Brain pericyte (primary cell): ENCODE measurements around the gene PIK3C2G.

Experiments used
- DNase-seq: peaks from one replicate; pipeline ENCODE4 v3.0.0-alpha.2; 2012; ENCODE audit warnings: low read depth, low spot score

PIK3C2G gene

DNA sequence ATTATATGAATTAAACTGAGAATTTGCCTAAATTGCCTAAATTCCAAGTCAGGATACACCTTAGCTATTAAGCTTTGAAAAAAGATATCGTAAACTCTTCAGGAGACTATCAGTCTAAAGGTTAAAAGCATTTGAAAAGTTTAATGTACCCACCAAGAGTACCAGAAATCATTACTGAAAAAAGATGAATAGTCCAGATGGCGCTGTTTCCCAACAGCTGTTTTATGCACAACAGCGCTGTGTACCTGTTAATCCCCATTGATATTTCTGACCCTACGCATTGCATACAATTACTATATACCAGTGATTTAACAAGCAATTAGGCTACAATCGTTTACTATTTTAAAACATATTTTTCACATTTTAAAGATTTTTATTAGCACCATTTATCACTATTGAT, 291.5 kb downstream of the PIK3C2G start:
- no peak for DNase-seq

DNA sequence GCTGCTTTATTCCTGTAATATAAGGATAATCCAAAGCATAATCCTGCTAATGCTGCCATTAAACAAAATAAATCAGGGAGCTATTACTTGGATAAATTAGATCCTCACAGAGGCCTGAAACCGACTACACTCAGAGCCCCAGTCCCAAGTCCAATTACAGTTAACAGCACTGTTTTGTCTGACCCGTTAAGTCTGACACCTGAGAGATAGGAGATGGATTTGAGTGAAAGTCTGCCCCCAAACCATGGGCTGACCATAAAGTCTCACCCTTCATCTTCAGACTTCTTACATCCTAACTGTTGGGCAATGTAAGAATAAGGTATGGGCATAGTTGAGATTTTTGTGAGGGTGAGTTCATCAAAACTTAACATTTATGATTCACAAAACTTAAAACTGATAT, 294.8 kb downstream of the PIK3C2G start:
- no peak for DNase-seq

DNA sequence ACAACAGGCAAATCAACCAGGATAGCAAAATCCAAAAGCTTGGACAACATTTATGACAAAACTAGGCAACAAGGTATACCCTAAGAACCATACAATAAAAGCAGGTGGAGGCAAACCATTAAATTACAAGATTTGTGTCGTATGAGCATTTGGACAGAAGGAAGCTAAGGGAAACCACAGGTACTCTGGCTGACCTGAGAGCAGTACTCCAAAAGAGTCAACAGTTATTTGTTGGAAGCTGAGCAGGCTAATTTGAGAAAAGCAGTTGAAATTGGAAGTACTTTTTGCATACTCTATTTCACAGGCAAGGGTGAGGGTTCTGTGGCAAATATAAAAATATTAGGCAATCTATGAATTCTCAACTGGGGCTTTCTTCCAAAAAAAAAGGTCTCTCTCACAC, 297.9 kb downstream of the PIK3C2G start:
- DNase-seq: no peak

DNA sequence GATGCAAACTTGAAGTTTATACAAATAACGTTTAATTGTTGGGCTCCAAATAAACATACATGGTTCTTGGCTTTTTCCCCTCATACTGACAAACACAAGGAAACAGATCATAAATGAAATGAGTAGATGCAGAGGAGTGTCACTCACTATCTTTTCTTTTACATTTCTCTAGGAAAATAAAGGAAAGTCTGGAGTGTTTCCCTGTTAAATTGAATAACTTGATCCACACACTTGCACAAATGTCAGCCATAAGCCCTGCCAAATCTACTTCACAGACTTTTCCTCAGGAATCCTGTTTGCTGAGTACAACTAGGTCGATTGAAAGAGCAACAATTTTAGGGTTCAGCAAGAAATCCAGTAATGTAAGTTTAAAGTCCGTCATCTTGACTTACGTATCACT, 301.2 kb downstream of the PIK3C2G start:
- no peak for DNase-seq

DNA sequence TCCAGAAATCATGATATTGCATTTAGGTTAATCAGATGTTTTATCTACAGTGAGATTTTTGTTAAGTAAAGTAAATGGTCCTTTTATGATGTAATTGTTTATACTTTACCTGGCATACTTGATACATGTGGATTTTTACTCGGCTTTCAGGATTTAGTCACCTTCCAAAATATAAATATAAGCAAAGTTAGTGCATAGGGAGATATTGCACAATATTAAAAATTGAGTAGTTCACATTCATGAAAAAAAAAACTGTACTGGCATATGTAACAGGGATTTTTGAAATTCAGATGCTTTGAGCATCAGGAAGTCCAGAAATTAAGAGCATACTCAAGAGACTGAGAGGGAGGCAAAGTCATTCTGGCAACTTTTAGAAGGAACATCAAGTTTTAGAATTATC, 303.0 kb downstream of the PIK3C2G start:
- no peak for DNase-seq

DNA sequence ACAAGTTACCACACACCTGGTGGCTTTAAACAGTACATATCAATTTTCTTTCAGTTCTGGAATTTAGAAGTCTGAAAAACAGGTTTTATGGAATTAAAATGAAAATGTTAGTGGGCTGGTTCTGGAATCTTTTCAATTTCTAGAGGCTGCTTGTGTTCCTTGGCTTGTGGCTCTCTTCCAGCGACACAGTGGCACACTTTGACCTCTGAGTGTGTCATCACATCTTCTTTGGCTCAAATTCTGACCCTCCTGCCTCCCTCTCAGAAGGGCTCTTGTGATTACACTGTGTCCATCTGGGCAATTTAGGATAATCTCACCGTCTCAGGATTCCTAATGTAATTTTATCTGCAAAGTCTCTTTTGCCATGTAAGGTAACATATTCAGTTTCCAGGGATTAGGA, 306.5 kb downstream of the PIK3C2G start:
- no peak for DNase-seq

DNA sequence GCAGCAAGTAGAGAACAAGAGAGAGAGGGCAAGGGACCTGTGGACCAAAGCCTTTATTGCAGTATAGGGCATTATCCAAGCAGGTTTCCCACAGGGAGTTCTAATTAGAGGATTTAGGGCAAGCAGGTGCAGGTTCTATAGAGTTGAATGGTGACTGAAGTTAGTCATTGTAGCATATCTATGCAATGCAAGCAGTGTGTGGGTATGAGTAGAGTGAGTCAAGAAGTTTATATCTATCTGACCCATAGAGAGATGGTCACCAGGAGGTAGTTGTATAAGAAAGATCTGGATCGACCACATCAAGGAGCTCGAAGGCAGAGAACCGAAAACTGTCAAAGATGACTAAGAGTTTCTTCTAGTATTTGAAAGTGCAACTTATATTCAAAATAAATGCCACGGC, 309.2 kb downstream of the PIK3C2G start:
- no peak for DNase-seq

DNA sequence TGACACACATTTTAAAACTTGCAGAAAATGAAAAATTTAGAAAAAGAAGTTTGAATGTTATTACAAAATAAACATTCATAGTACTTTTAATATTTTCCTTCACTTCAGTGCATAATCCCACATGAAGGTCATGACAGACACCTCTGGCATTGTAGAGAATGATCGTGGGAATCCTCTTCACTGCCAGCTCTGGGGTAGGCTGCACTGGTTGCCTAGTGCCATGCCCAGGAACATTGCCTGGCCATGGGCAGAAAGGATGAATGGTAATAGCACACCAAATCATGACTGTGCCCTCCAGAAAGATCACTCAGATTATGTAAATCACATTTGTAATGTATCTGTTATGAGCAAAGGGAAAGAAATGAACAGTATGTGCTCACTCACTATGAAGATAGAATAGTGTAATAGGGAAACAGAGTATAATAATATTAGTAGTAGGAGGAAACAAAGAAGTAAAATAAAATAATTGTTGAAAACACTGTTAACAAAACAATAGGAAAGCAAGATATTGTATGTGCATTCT, 314.8 kb downstream of the PIK3C2G start:
- no peak for DNase-seq

DNA sequence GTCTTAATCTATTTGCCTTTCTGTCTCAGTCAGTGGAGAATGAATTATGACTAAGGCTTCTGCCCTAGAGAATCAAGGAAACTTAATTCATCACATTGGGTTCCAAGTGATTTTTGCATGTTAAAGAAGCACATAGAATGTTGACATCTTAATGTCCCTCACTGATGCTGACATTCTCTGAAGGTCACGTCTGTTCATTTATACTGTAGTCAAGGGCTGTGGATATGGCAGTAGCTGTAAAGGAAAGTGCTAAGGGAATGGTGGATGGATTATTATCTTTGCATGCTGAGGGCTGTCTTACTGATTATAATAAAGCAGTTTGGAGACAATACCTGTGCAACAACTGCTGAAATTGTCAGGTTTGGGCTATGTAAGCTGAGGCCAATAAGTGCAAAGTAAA, 315.3 kb downstream of the PIK3C2G start:
- DNase-seq: no peak

DNA sequence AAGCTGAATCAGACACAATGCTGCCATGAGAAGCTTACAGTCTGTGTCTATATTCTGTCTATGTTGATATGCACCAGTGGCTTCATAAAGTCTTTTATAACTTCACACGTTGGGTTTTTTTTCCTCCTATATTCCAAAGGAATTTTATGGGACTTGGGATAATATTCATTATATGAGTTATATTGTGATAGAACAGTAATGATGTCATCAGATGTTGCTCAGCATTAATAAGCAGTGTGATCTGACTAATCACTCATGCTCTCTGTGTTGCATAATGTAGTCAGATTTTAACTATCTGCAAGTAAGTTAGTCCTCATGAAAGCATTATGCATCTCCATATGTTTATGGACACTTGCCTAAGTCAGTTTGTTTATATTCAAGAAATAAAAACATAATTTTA, 316.9 kb downstream of the PIK3C2G start:
- DNase-seq: no peak

DNA sequence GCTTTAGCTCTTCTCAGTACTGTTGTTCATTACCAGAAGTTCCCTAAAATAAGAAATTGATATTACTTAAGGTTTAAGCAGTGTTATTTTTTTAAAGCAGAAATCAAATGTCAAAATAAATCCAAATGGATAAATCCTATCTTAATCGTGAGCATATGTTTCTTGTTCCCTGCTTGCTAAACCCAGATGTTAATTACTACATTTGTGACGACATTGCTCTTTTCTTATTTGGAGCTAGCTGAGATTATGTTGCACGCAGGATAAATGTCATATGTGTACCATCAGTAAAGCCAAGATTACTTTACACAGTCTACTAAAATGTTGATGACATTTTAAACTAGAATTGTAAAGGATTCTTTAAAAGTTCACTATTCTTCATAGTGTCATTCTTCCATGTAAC, 319.0 kb downstream of the PIK3C2G start:
- no peak for DNase-seq

DNA sequence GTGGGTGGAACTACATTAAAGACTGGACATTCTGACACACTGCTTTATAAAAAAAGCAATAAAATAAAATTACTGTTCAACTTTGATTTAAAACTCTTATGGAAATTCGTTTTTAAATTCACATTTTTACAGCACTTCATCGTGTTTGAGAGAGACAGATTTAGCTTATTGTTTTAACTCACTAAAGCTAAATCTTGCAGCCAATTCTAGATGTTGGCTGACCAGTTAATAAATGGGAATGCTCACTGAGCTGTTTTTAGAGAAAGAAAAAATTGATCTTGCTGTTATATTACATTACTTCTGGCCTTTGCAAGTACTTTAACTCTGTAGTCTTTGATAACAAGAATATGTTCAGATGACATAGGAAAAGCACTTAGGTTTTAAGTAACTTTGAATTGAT, 319.4 kb downstream of the PIK3C2G start:
- DNase-seq: no peak

DNA sequence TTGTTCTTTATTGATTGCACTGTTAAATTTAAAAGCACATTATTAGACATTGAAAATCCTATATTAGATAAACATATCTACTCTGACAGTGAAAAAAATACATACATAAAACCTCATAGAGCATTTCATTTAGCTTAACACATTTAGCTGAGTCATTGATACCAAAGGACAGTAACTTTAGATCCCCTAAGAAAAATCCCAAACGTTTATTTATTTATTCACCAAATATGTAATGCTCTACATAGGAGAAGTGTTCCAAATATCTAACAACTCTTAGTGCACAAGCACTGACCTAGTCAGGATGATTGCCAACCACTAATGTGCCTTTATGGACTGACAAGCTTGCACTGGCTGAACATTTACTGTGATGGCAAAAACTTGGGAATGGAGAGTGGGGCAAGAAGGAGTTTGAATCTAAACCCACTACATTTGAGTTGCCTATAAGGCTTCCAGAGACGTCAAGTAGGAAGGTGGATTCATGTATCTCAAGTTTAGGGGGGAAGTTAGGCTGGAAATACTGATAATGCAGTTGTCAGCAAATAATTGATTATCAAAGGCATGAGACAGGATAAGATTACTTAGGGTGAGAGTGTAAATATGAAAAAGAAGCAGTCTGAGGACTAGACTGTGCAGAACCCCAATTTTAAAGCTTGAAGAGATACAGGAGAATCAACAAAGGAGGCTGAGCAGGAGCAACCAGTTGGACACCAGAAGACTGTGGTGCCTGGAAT, 320.1 kb downstream of the PIK3C2G start:
- no peak for DNase-seq

DNA sequence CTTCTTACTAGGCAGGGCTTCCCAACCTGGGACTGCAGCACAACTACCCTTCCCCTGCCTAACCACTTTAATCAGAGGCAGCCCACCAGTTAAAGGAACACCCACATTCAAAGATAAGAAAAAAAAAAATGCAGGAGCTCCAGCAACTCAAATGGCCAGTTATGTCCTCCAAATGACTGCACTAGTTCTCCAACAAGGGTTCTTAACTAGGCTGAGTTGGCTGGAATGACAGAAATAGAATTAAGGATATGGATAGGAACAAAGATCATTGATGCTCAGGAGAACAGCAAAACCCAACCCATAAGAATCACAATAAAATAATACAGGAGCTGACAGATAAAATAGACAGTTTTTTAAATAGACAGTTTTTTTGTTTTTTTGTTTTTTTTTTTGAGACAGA, 322.3 kb downstream of the PIK3C2G start:
- no peak for DNase-seq

DNA sequence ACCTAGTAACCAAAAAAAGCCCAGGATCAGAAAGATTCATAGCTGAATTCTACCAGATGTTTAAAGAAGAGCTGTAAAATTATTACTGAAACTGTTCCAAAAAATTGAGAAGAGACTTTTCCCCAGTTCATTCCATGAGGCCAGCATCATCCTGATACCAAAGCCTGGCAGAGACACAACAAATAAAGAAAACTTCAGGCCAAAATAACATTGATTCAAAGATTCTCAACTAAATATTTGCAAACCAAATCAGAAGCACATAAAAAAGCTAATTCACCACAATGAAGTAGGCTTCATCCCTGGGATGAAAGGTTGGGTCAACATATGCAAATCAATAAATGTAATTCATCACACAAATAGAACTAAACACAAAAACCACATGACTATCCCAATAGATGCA, 325.3 kb downstream of the PIK3C2G start:
- DNase-seq: no peak

DNA sequence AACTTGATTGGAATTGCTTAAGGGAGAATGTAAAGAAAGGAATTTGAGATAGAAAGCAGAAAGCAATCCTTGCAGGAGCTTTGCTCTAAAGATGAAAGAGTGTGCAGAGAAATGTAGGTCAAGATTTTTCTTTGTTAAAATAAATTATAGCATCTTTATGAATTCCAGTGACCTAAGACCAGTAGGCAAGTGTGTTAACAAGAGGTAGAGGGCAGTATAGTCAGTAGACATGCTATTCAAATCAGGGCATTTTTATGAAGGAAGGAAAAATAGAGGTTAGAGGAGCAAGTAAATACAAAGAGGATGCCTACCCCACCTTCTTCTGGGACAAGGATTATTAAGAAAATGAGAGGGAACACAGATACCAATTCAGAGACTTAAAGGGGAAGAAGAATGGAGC, 328.0 kb downstream of the PIK3C2G start:
- DNase-seq: no peak

DNA sequence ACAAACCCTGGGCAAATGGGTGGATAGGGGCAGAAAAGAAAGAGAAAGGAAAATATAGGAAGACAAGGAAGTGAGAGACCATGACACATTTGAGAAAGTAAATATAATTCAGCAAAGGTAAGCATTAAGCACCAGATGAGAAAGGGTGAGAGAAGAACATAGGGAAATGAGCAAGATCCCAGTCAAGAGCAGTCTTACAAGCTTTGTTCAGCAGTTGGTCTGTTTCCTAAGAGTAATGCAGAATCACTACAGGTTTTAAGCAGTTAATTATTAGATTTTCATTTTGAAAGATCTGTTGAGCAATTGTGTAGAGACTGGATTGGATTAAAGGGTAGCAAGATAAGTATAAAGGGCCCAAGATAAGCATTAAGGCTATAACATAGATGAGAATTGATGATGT, 330.2 kb downstream of the PIK3C2G start:
- no peak for DNase-seq

DNA sequence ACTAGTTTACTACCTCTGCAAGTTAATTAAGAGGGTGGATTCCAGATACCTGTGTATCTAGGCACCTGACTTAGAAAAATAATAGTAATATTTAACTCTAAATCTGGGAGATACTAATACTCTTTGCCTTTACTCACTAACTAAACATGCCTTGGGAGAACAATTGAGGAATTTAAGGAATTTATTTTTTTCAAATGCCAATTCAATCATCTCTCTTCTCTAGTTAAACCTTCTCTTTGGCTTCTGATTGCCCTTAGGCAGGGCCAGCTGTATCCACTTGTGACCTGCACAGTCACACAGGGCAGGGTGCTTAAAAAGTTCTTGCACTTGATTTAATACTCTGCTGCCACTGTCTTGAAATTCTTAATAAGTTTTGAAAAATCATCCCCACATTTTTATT, 334.1 kb downstream of the PIK3C2G start:
- no peak for DNase-seq

DNA sequence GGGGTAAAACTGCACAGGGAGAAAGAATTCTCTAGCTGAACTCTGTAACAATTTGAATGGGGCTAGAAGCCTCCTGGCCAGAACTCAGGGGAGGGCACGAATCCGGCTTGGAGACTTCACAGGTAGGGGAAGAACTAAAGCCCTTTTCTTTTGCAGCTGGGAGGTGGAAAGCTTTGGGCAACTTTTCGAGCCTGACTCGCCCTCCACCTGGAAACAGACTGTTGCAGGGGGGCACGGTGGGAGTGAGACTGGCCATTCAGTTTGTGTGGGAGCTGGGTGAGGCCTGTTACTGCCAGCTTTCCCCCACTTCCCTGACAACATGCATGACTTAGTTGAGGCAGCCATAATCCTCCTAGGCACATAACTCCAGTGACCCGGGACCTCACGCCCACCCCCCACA, 340.6 kb downstream of the PIK3C2G start:
- no peak for DNase-seq

DNA sequence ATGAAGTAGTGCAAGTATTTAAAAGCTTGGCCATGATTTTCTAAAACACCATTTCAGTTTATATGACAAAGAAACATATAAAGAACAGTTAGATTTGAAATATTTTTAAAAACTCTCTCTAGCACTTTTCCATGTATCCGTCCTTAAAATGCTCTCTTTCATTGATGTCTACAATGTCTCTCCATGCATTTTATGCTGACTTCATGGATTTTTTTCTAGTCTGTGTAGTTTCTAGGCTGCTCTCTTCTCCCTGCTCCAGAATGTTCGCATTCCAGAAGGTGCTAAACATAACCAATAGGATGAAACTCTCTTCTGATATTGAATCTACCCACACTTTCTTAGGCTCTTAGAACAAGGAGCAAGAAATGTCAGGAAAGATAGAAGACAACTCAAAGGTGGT, 351.7 kb downstream of the PIK3C2G start:
- no peak for DNase-seq

DNA sequence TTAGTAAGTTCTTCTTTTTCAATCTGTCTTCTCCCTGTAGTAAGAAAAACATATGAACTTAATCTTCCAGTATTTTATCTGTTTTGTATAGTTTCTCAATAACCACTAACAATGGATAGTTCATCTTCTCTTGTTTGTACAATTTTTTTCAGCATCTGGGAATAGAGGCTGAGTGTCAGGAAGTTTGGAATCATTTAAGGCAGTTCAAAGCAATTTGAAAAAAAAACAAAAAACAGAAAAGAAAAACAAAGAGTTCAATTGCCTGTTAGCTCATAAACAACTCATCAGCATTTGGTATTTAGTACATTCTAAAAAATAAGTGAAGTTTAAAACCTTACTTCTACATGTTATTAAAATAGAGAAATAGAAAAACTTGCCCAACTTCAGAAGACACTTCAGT, 359.7 kb downstream of the PIK3C2G start:
- DNase-seq: no peak

DNA sequence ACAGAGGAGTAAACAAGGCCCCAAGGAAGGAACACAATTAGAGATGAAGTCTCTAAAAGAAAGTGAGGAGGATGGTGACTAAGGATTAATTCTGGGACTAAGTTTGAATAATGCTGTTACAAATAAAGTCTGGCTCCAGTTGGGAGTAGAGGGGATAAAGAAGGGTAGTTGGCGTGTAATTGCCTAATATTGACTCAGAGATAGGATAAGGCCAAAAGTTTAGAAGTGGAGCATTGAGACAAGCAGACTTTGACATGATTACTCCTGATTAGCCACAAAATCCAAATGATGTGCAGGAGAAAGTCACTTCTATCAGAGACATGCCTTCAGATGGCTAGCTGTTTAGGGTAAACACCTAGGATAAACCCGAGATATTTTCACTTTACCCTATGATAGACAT, 368.1 kb downstream of the PIK3C2G start:
- DNase-seq: no peak

DNA sequence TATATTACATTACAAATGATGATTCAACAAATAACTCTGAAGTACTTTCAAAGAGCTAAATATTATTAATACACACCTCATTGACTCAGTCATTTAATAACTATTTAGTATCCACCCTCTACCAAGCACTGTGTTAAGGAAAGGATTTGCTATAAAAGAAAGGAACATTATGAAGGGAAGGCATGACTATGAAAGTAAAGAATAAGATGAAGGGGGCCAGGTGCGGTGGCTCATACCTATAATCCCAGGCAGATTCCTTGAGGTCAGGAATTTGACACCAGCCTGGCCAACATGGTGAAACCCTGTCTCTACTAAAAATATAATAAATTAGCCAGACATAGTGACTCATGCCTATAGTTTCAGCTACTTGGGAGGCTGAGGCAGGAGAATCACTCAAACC, 368.6 kb downstream of the PIK3C2G start:
- DNase-seq: no peak

DNA sequence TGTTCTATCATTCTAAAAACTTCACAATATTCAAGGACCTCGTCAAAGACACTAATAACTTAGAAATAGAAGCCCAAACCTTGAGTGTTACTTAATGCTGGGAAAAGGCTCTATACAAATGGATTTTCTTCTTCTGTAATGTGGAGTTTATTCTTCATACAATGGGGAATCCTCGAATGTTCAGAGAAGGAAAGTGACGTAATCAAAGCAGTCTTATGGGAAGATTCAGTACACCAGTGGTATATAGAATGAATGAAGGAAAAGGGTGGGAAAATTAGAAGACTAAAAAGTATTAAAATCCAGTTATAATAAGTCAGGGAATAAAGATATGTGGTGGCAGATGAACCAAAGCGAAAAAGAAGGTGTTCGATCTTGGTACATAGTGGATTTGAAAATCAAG, 370.0 kb downstream of the PIK3C2G start:
- no peak for DNase-seq
